GM21529 (cell line): ENCODE data around the gene GPR161.

Experiments used
- ATAC-seq: cut with Tn5 transposase; IDR thresholded peaks from one replicate; pipeline ENCODE4 v1.9.1; 2021; ENCODE audit not compliant: unreplicated experiment

Gene GPR161

GRCh38 chr1:168110896-168111545 lies 25.7 kb downstream of the GPR161 start:
- no peak for ATAC-seq

GRCh38 chr1:168106274-168106673 lies 30.5 kb downstream of the GPR161 start:
- no peak for ATAC-seq

GRCh38 chr1:168105846-168106245 lies 30.9 kb downstream of the GPR161 start:
- no peak for ATAC-seq

- ATAC-seq, result no peak
These were observed 32.2 kb downstream of the GPR161 start for GRCh38 chr1:168104535-168104934.

GRCh38 chr1:168102487-168102886 lies 34.2 kb downstream of the GPR161 start:
- ATAC-seq, result no peak

GRCh38 chr1:168101336-168101735 lies 35.4 kb downstream of the GPR161 start:
- ATAC-seq, result no peak

GRCh38 chr1:168100315-168101002 lies 36.3 kb downstream of the GPR161 start:
- no peak for ATAC-seq

- ATAC-seq, result no peak
These were observed 37.4 kb downstream of the GPR161 start for GRCh38 chr1:168099337-168099801.

GRCh38 chr1:168098534-168099320 lies 38.0 kb downstream of the GPR161 start:
- ATAC-seq, result no peak

GRCh38 chr1:168097921-168098528 lies 38.7 kb downstream of the GPR161 start:
- no peak for ATAC-seq

GRCh38 chr1:168096296-168097165 lies 40.2 kb downstream of the GPR161 start:
- no peak for ATAC-seq

GRCh38 chr1:168095476-168095875 lies 41.3 kb downstream of the GPR161 start:
- ATAC-seq, result no peak

GRCh38 chr1:168093616-168094015 lies 43.1 kb downstream of the GPR161 start:
- no peak for ATAC-seq

GRCh38 chr1:168092566-168093355 lies 44.0 kb downstream of the GPR161 start:
- ATAC-seq, result no peak

- no peak for ATAC-seq
These were observed 44.8 kb downstream of the GPR161 start for GRCh38 chr1:168091720-168092550.

- ATAC-seq, result no peak
These were observed 45.7 kb downstream of the GPR161 start for GRCh38 chr1:168091063-168091462.

GRCh38 chr1:168090395-168090794 lies 46.3 kb downstream of the GPR161 start:
- no peak for ATAC-seq

- no peak for ATAC-seq
These were observed 46.8 kb downstream of the GPR161 start for GRCh38 chr1:168089979-168090337.
